ENCODE results near the gene C2CD4B.

Gene C2CD4B

GRCh38 chr15:62171882-62172281 lies 6.8 kb upstream of the C2CD4B start:
- H3K27me3 Mint-ChIP-seq: peaks cover 5% of the 10 kb centered on the region
- H3K9me3 Mint-ChIP-seq: no peaks in the 10 kb centered on the region
- no peak overlapping the region for H3K27ac Mint-ChIP-seq
- intact Hi-C loops (cut with micrococcal nuclease): no loop called here
- H3K4me1 Mint-ChIP-seq (ENCODE audit: low read depth): no peaks in the 10 kb centered on the region
- H3K4me3 Mint-ChIP-seq: no peak overlapping the region
- no peaks in the 10 kb centered on the region for H3K36me3 Mint-ChIP-seq (ENCODE audit: low read depth)

- Mint-ChIP-seq H3K9me3 (no peaks in the 10 kb centered on the region), H3K27ac (no peak overlapping the region), H3K36me3 (ENCODE audit: low read depth) (no peaks in the 10 kb centered on the region), H3K4me1 (ENCODE audit: low read depth) (peaks cover 19% of the 10 kb centered on the region), H3K4me3 (no peak overlapping the region), H3K27me3 (peaks cover 52% of the 10 kb centered on the region)
- intact Hi-C loops (cut with micrococcal nuclease): no loop called here
Observed at GRCh38 chr15:62165793-62166375, 799 bp upstream of the C2CD4B start.

- peak overlapping the region; percentile 30 for H3K4me3 Mint-ChIP-seq
- intact Hi-C loops (cut with micrococcal nuclease): no loop called here
- peaks cover 63% of the 10 kb centered on the region for H3K27me3 Mint-ChIP-seq
- no peaks in the 10 kb centered on the region for H3K36me3 Mint-ChIP-seq (ENCODE audit: low read depth)
- H3K4me1 Mint-ChIP-seq (ENCODE audit: low read depth): peaks cover 19% of the 10 kb centered on the region
- H3K27ac Mint-ChIP-seq: no peak overlapping the region
- no peaks in the 10 kb centered on the region for H3K9me3 Mint-ChIP-seq
Observed at GRCh38 chr15:62164396-62165103, 535 bp downstream of the C2CD4B start.

- H3K27ac Mint-ChIP-seq: no peak overlapping the region
- no peak overlapping the region for H3K4me3 Mint-ChIP-seq
- peaks cover 19% of the 10 kb centered on the region for H3K4me1 Mint-ChIP-seq (ENCODE audit: low read depth)
- H3K36me3 Mint-ChIP-seq (ENCODE audit: low read depth): no peaks in the 10 kb centered on the region
- H3K27me3 Mint-ChIP-seq: peaks cover 65% of the 10 kb centered on the region
- peaks cover 2% of the 10 kb centered on the region for H3K9me3 Mint-ChIP-seq
- intact Hi-C loops (cut with micrococcal nuclease): no loop called here
Observed at GRCh38 chr15:62164014-62164395, 1.1 kb downstream of the C2CD4B start.

- Mint-ChIP-seq H3K27me3 (peaks cover 70% of the 10 kb centered on the region), H3K27ac (no peak overlapping the region), H3K4me3 (no peak overlapping the region), H3K4me1 (ENCODE audit: low read depth) (peaks cover 19% of the 10 kb centered on the region), H3K36me3 (ENCODE audit: low read depth) (no peaks in the 10 kb centered on the region), H3K9me3 (peaks cover 7% of the 10 kb centered on the region)
- intact Hi-C loops (cut with micrococcal nuclease): no loop called here
Observed at GRCh38 chr15:62163397-62164013, 1.6 kb downstream of the C2CD4B start.

- no peaks in the 10 kb centered on the region for H3K4me1 Mint-ChIP-seq (ENCODE audit: low read depth)
Observed at GRCh38 chr15:62153228-62153627, 11.9 kb downstream of the C2CD4B start.

GRCh38 chr15:62150445-62150844 lies 14.6 kb downstream of the C2CD4B start:
- intact Hi-C loops (cut with micrococcal nuclease): no loop called here
- Mint-ChIP-seq H3K4me1 (ENCODE audit: low read depth) (no peaks in the 10 kb centered on the region), H3K9me3 (no peaks in the 10 kb centered on the region), H3K27ac (no peak overlapping the region), H3K27me3 (peaks cover 6% of the 10 kb centered on the region), H3K4me3 (no peak overlapping the region), H3K36me3 (ENCODE audit: low read depth) (no peaks in the 10 kb centered on the region)

More at GRCh38 chr15:62153228-62153627, 11.9 kb downstream of the C2CD4B start:
- Mint-ChIP-seq H3K4me3 (no peak overlapping the region), H3K27me3 (peaks cover 12% of the 10 kb centered on the region), H3K36me3 (ENCODE audit: low read depth) (no peaks in the 10 kb centered on the region), H3K9me3 (peaks cover 7% of the 10 kb centered on the region), H3K27ac (no peak overlapping the region)
- intact Hi-C loops (cut with micrococcal nuclease): no loop called here

GRCh38 chr15:62149729-62150128 lies 15.4 kb downstream of the C2CD4B start:
- Mint-ChIP-seq H3K27me3 (peaks cover 3% of the 10 kb centered on the region), H3K27ac (no peak overlapping the region), H3K4me1 (ENCODE audit: low read depth) (no peaks in the 10 kb centered on the region), H3K4me3 (no peak overlapping the region), H3K36me3 (ENCODE audit: low read depth) (no peaks in the 10 kb centered on the region), H3K9me3 (no peaks in the 10 kb centered on the region)
- intact Hi-C loops (cut with micrococcal nuclease): no loop called here

- no peaks in the 10 kb centered on the region for H3K4me1 Mint-ChIP-seq (ENCODE audit: low read depth)
- no peak overlapping the region for H3K27ac Mint-ChIP-seq
- peaks cover 3% of the 10 kb centered on the region for H3K27me3 Mint-ChIP-seq
- H3K9me3 Mint-ChIP-seq: no peaks in the 10 kb centered on the region
- H3K36me3 Mint-ChIP-seq (ENCODE audit: low read depth): no peaks in the 10 kb centered on the region
- no peak overlapping the region for H3K4me3 Mint-ChIP-seq
- intact Hi-C loops (cut with micrococcal nuclease): no loop called here
Observed at GRCh38 chr15:62147551-62147950, 17.5 kb downstream of the C2CD4B start.

- Mint-ChIP-seq H3K4me3 (no peak overlapping the region), H3K27me3 (peaks cover 3% of the 10 kb centered on the region), H3K27ac (no peak overlapping the region), H3K9me3 (no peaks in the 10 kb centered on the region), H3K36me3 (ENCODE audit: low read depth) (no peaks in the 10 kb centered on the region), H3K4me1 (ENCODE audit: low read depth) (no peaks in the 10 kb centered on the region)
- intact Hi-C loops (cut with micrococcal nuclease): no loop called here
Observed at GRCh38 chr15:62147149-62147548, 17.9 kb downstream of the C2CD4B start.

- no peaks in the 10 kb centered on the region for H3K27me3 Mint-ChIP-seq
- no peak overlapping the region for H3K4me3 Mint-ChIP-seq
Observed at GRCh38 chr15:62145015-62145735, 19.9 kb downstream of the C2CD4B start.

GRCh38 chr15:62142736-62143135 lies 22.3 kb downstream of the C2CD4B start:
- peaks cover 7% of the 10 kb centered on the region for H3K4me1 Mint-ChIP-seq (ENCODE audit: low read depth)
- no peaks in the 10 kb centered on the region for H3K9me3 Mint-ChIP-seq
- no peaks in the 10 kb centered on the region for H3K36me3 Mint-ChIP-seq (ENCODE audit: low read depth)
- H3K27ac Mint-ChIP-seq: no peak overlapping the region
- intact Hi-C loops (cut with micrococcal nuclease): no loop called here
- no peaks in the 10 kb centered on the region for H3K27me3 Mint-ChIP-seq
- H3K4me3 Mint-ChIP-seq: no peak overlapping the region

More at GRCh38 chr15:62145015-62145735, 19.9 kb downstream of the C2CD4B start:
- Mint-ChIP-seq H3K9me3 (no peaks in the 10 kb centered on the region), H3K36me3 (ENCODE audit: low read depth) (no peaks in the 10 kb centered on the region), H3K4me1 (ENCODE audit: low read depth) (peaks cover 7% of the 10 kb centered on the region), H3K27ac (no peak overlapping the region)
- intact Hi-C loops (cut with micrococcal nuclease): no loop called here

- Mint-ChIP-seq H3K4me1 (ENCODE audit: low read depth) (peaks cover 7% of the 10 kb centered on the region), H3K9me3 (no peaks in the 10 kb centered on the region), H3K36me3 (ENCODE audit: low read depth) (no peaks in the 10 kb centered on the region), H3K4me3 (no peak overlapping the region), H3K27me3 (no peaks in the 10 kb centered on the region), H3K27ac (peak overlapping the region; percentile 67)
- intact Hi-C loops (cut with micrococcal nuclease): no loop called here
Observed at GRCh38 chr15:62141643-62142588, 23.2 kb downstream of the C2CD4B start.
